T-helper 1 cell treated with Interleukin-12 subunit alpha and Interleukin-12 subunit beta and Interleukin-4 antibody, amounts not matched to agents 30 μg/mL and 1 μg/mL, for 36 hours (primary cell): ENCODE data around the gene MBOAT7.
"Not testable (repeated sequence)": the region's sequence is repeated elsewhere in the genome, so short reads cannot be mapped to it uniquely, and the experiment has no call there.

Experiments used
- H3K27ac Mint-ChIP-seq: one replicate; pipeline ENCODE4 v1.8.0; 2021; ENCODE audit warnings: mild to moderate bottlenecking, mixed read lengths
- H3K27me3 Mint-ChIP-seq: one replicate; pipeline ENCODE4 v1.8.0; 2021; ENCODE audit warnings: low read depth, mixed read lengths
- H3K36me3 Mint-ChIP-seq: one replicate; pipeline ENCODE4 v1.8.0; 2021; ENCODE audit warnings: low read depth, mixed read lengths
- H3K4me1 Mint-ChIP-seq: one replicate; pipeline ENCODE4 v1.8.0; 2021; ENCODE audit warnings: low read depth, mixed read lengths
- H3K4me3 Mint-ChIP-seq: one replicate; pipeline ENCODE4 v1.8.0; 2021; ENCODE audit warnings: mild to moderate bottlenecking, moderate library complexity, mixed read lengths
- H3K9me3 Mint-ChIP-seq: one replicate; pipeline ENCODE4 v1.8.0; 2021; ENCODE audit warnings: mixed read lengths

MBOAT7 gene

GRCh38 chr19:54189145-54189734 lies at the start of gene MBOAT7:
MBOAT7 (minus strand) TSS chr19:54189580; CDS start chr19:54188508, 1,072 bp downstream.
- no peaks in the 10 kb centered on the region for H3K27me3 Mint-ChIP-seq
- peak within 1 kb of the TSS; percentile 99 for H3K27ac Mint-ChIP-seq
- H3K36me3 Mint-ChIP-seq, result peaks cover 19% of the 10 kb centered on the region
- peak within 1 kb of the TSS; percentile 90 for H3K4me3 Mint-ChIP-seq
- no peaks in the 10 kb centered on the region for H3K9me3 Mint-ChIP-seq
- peaks cover 32% of the 10 kb centered on the region for H3K4me1 Mint-ChIP-seq

- Mint-ChIP-seq H3K27ac (no peak overlapping the region), H3K4me3 (no peak overlapping the region), H3K36me3 (no peaks in the 10 kb centered on the region), H3K4me1 (peaks cover 8% of the 10 kb centered on the region), H3K9me3 (no peaks in the 10 kb centered on the region), H3K27me3 (peaks cover 45% of the 10 kb centered on the region)
Observed at GRCh38 chr19:54233941-54234340, 44.6 kb upstream of the MBOAT7 start.

GRCh38 chr19:54231077-54231931 lies 41.9 kb upstream of the MBOAT7 start:
- no peaks in the 10 kb centered on the region for H3K36me3 Mint-ChIP-seq
- H3K9me3 Mint-ChIP-seq, result peaks cover 4% of the 10 kb centered on the region
- H3K4me3 Mint-ChIP-seq, result no peak overlapping the region
- H3K27me3 Mint-ChIP-seq, result peaks cover 46% of the 10 kb centered on the region
- H3K4me1 Mint-ChIP-seq, result peaks cover 8% of the 10 kb centered on the region
- no peak overlapping the region for H3K27ac Mint-ChIP-seq

- no peak overlapping the region for H3K27ac Mint-ChIP-seq
- peaks cover 8% of the 10 kb centered on the region for H3K4me1 Mint-ChIP-seq
- peaks cover 45% of the 10 kb centered on the region for H3K27me3 Mint-ChIP-seq
- H3K36me3 Mint-ChIP-seq, result no peaks in the 10 kb centered on the region
- H3K9me3 Mint-ChIP-seq, result peaks cover 4% of the 10 kb centered on the region
- H3K4me3 Mint-ChIP-seq, result no peak overlapping the region
Observed at GRCh38 chr19:54230031-54230430, 40.7 kb upstream of the MBOAT7 start.

- no peaks in the 10 kb centered on the region for H3K36me3 Mint-ChIP-seq
- H3K4me1 Mint-ChIP-seq, result peaks cover 6% of the 10 kb centered on the region
- H3K4me3 Mint-ChIP-seq, result no peak overlapping the region
- peaks cover 36% of the 10 kb centered on the region for H3K27me3 Mint-ChIP-seq
- H3K9me3 Mint-ChIP-seq, result peaks cover 4% of the 10 kb centered on the region
- H3K27ac Mint-ChIP-seq, result no peak overlapping the region
Observed at GRCh38 chr19:54229146-54229545, 39.8 kb upstream of the MBOAT7 start.

GRCh38 chr19:54224619-54225018 lies 35.2 kb upstream of the MBOAT7 start:
- not testable (repeated sequence) for H3K4me1 Mint-ChIP-seq, H3K9me3 Mint-ChIP-seq, H3K4me3 Mint-ChIP-seq, H3K36me3 Mint-ChIP-seq, H3K27ac Mint-ChIP-seq
- H3K27me3 Mint-ChIP-seq, result peaks cover 15% of the 10 kb centered on the region

- not testable (repeated sequence) for H3K36me3 Mint-ChIP-seq, H3K9me3 Mint-ChIP-seq, H3K4me3 Mint-ChIP-seq, H3K4me1 Mint-ChIP-seq, H3K27ac Mint-ChIP-seq
- peaks cover 11% of the 10 kb centered on the region for H3K27me3 Mint-ChIP-seq
Observed at GRCh38 chr19:54223937-54224281, 34.5 kb upstream of the MBOAT7 start.

- H3K4me1 Mint-ChIP-seq, H3K27me3 Mint-ChIP-seq, H3K4me3 Mint-ChIP-seq, H3K9me3 Mint-ChIP-seq, H3K36me3 Mint-ChIP-seq: not testable (repeated sequence)
- H3K27ac Mint-ChIP-seq, result peak overlapping the region; percentile 60
Observed at GRCh38 chr19:54223277-54223936, 34.0 kb upstream of the MBOAT7 start.

GRCh38 chr19:54222474-54223276 lies 33.3 kb upstream of the MBOAT7 start, which contains the start of gene LILRB3:
LILRB3 (minus strand) TSS chr19:54223007; CDS start chr19:54222976, 31 bp downstream.
- not testable (repeated sequence) for H3K36me3 Mint-ChIP-seq, H3K9me3 Mint-ChIP-seq, H3K4me1 Mint-ChIP-seq, H3K27me3 Mint-ChIP-seq
- Mint-ChIP-seq H3K27ac (peak within 1 kb of the TSS; percentile 60), H3K4me3 (peak within 1 kb of the TSS; percentile 9)

- not testable (repeated sequence) for H3K9me3 Mint-ChIP-seq, H3K4me3 Mint-ChIP-seq, H3K4me1 Mint-ChIP-seq, H3K27ac Mint-ChIP-seq, H3K27me3 Mint-ChIP-seq, H3K36me3 Mint-ChIP-seq
Observed at GRCh38 chr19:54221947-54222346, 32.6 kb upstream of the MBOAT7 start.

- H3K4me3 Mint-ChIP-seq, H3K36me3 Mint-ChIP-seq, H3K27ac Mint-ChIP-seq, H3K9me3 Mint-ChIP-seq, H3K4me1 Mint-ChIP-seq, H3K27me3 Mint-ChIP-seq: not testable (repeated sequence)
Observed at GRCh38 chr19:54219702-54220101, 30.3 kb upstream of the MBOAT7 start.

- no peak overlapping the region for H3K27ac Mint-ChIP-seq
- no peaks in the 10 kb centered on the region for H3K9me3 Mint-ChIP-seq
Observed at GRCh38 chr19:54218960-54219661, 29.7 kb upstream of the MBOAT7 start.

GRCh38 chr19:54218259-54218658 lies 28.9 kb upstream of the MBOAT7 start:
- Mint-ChIP-seq H3K4me1 (peaks cover 4% of the 10 kb centered on the region), H3K36me3 (peaks cover 6% of the 10 kb centered on the region), H3K4me3 (no peak overlapping the region), H3K27ac (no peak overlapping the region), H3K27me3 (no peaks in the 10 kb centered on the region), H3K9me3 (no peaks in the 10 kb centered on the region)

More at GRCh38 chr19:54218960-54219661, 29.7 kb upstream of the MBOAT7 start:
- peaks cover 6% of the 10 kb centered on the region for H3K4me1 Mint-ChIP-seq
- H3K27me3 Mint-ChIP-seq, result peaks cover 3% of the 10 kb centered on the region
- H3K4me3 Mint-ChIP-seq, result no peak overlapping the region
- peaks cover 6% of the 10 kb centered on the region for H3K36me3 Mint-ChIP-seq
